Measurements from ENCODE around the gene KLHL34. TPM values are rescaled to one million over a fixed set of nuclear protein-coding genes. Genes with fewer than 3 reads are reported as not detected.

KLHL34 gene
- total RNA-seq, 4 donors from 2014 or later, result 0.20 to 3.7 (median 1.8) TPM

GRCh38 chrX:21656587-21657317 is 1.4 kb downstream of the KLHL34 start:
- 84% methylated on average over 59 of the region's 61 CpGs; no CpG with 5 or more reads in 1 of the 2 donors for WGBS, 2 donors (ENCODE audit: low coverage in 1 of 2)
- no peak for DNase-seq
- H3K9me3 ChIP-seq, result no peaks in the 10 kb centered on the region
- no peaks in the 10 kb centered on the region for H3K4me1 ChIP-seq
- no peak overlapping the region for H3K4me3 ChIP-seq
- peaks cover 18% of the 10 kb centered on the region for H3K27me3 ChIP-seq
- TF ChIP-seq POLR2AphosphoS5 (IDR thresholded peaks at IDR 0.05), result no peak
- no peak for TF ChIP-seq POLR2A (IDR thresholded peaks at IDR 0.05)
- TF ChIP-seq, protein P1, sequence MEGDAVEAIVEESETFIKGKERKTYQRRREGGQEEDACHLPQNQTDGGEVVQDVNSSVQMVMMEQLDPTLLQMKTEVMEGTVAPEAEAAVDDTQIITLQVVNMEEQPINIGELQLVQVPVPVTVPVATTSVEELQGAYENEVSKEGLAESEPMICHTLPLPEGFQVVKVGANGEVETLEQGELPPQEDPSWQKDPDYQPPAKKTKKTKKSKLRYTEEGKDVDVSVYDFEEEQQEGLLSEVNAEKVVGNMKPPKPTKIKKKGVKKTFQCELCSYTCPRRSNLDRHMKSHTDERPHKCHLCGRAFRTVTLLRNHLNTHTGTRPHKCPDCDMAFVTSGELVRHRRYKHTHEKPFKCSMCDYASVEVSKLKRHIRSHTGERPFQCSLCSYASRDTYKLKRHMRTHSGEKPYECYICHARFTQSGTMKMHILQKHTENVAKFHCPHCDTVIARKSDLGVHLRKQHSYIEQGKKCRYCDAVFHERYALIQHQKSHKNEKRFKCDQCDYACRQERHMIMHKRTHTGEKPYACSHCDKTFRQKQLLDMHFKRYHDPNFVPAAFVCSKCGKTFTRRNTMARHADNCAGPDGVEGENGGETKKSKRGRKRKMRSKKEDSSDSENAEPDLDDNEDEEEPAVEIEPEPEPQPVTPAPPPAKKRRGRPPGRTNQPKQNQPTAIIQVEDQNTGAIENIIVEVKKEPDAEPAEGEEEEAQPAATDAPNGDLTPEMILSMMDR (IDR thresholded peaks at IDR 0.05), result no peak
- H3K36me3 ChIP-seq, result no peaks in the 10 kb centered on the region
- in situ Hi-C loops (cut with MboI; ENCODE audit: low pct_ligation_motif_present in 1 of 4, low pct_unique_long_range_greater_than_20kb in 1 of 4, low sequenced_read_pairs in 3 of 4) (no loop called here), intact Hi-C loops (cut with DNase I; ENCODE audit: low total_unique reads) (no loop called here)
- no peak overlapping the region for H3K27ac ChIP-seq

DNA sequence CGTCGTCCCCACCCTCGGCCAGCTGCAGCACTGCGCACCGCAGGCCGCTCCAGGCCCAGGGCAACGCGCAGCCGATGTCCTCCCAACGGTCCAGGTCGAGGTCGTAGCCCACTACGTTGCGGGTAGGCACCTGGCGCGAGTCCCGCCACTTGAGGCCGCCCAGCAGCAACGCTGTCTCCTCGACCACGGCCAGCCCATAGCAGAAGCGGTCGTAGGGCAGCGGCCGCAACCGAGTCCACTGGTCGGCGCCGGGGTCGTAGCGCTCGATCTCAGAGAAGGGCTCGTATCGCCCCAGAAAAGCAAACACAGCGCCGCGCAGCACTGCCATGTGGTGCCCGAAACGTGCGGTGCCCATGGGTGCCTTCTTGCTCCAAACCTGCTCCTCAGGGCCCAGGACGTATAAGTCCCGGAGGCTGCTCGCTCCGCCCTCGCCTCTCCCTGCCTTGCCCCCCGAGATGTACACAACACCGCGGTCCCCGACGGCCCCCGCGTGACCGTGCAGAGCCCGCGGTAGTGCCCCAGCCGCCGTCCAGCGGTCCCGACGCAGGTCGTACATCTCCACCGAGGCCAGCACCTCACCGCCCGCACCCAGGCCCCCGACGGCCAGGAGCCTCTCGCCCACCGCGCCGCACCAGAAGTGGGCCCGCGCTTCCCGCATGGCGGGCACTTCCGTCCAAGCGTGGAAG is 2.1 kb downstream of the KLHL34 start:
- intact Hi-C loops (cut with DNase I; ENCODE audit: low total_unique reads), result no loop called here
- DNase-seq, result no peak
- TF ChIP-seq POLR2A (IDR thresholded peaks at IDR 0.05), result no peak
- no peak for TF ChIP-seq EP300 (IDR thresholded peaks at IDR 0.05; ENCODE audit: low read depth)
- TF ChIP-seq, protein P1 (IDR thresholded peaks at IDR 0.05), result no peak
- TF ChIP-seq POLR2AphosphoS5 (IDR thresholded peaks at IDR 0.05), result no peak
- Histone ChIP-seq H3K9me3 (no peaks in the 10 kb centered on the region), H3K27ac (no peak overlapping the region), H3K27me3 (peaks cover 18% of the 10 kb centered on the region), H3K36me3 (no peaks in the 10 kb centered on the region), H3K4me3 (no peak overlapping the region), H3K4me1 (no peaks in the 10 kb centered on the region)
- in situ Hi-C loops (cut with MboI; ENCODE audit: low pct_ligation_motif_present in 1 of 4, low pct_unique_long_range_greater_than_20kb in 1 of 4, low sequenced_read_pairs in 3 of 4), result no loop called here
- WGBS, 2 donors (ENCODE audit: low coverage in 1 of 2), result 79% methylated on average over 70 of the region's 76 CpGs; no CpG with 5 or more reads in 1 of the 2 donors

- no peak for DNase-seq
- H3K36me3 ChIP-seq, result no peaks in the 10 kb centered on the region
- no peaks in the 10 kb centered on the region for H3K4me1 ChIP-seq
- in situ Hi-C loops (cut with MboI; ENCODE audit: low pct_ligation_motif_present in 1 of 4, low pct_unique_long_range_greater_than_20kb in 1 of 4, low sequenced_read_pairs in 3 of 4) (no loop called here), intact Hi-C loops (cut with DNase I; ENCODE audit: low total_unique reads) (no loop called here)
- no peaks in the 10 kb centered on the region for H3K27me3 ChIP-seq
- H3K27ac ChIP-seq, result no peak overlapping the region
- H3K9me3 ChIP-seq, result no peaks in the 10 kb centered on the region
- H3K4me3 ChIP-seq, result no peak overlapping the region
- TF ChIP-seq, protein P1 (IDR thresholded peaks at IDR 0.05), result no peak
- no peak for TF ChIP-seq POLR2AphosphoS5 (IDR thresholded peaks at IDR 0.05)
- TF ChIP-seq EP300 (IDR thresholded peaks at IDR 0.05; ENCODE audit: low read depth), result no peak
- no peak for TF ChIP-seq POLR2A (IDR thresholded peaks at IDR 0.05)
- 63% methylated on average over 3 of the region's 3 CpGs; no CpG with 5 or more reads in 1 of the 2 donors for WGBS, 2 donors (ENCODE audit: low coverage in 1 of 2)
These were observed 12.2 kb downstream of the KLHL34 start for GRCh38 chrX:21645886-21646285.

GRCh38 chrX:21645431-21645830 is 12.7 kb downstream of the KLHL34 start:
- H3K4me1 ChIP-seq, result no peaks in the 10 kb centered on the region
- H3K27ac ChIP-seq, result no peak overlapping the region
- DNase-seq, result no peak
- in situ Hi-C loops (cut with MboI; ENCODE audit: low pct_ligation_motif_present in 1 of 4, low pct_unique_long_range_greater_than_20kb in 1 of 4, low sequenced_read_pairs in 3 of 4) (no loop called here), intact Hi-C loops (cut with DNase I; ENCODE audit: low total_unique reads) (no loop called here)
- H3K36me3 ChIP-seq, result no peaks in the 10 kb centered on the region
- no peaks in the 10 kb centered on the region for H3K9me3 ChIP-seq
- H3K27me3 ChIP-seq, result no peaks in the 10 kb centered on the region
- no peak for TF ChIP-seq EP300 (IDR thresholded peaks at IDR 0.05; ENCODE audit: low read depth)
- no peak for TF ChIP-seq POLR2AphosphoS5 (IDR thresholded peaks at IDR 0.05)
- H3K4me3 ChIP-seq, result no peak overlapping the region
